Retinal pigment epithelial cell (primary cell): ENCODE results near the gene LDLRAD2.
"Not testable (repeated sequence)": the region's sequence is repeated elsewhere in the genome, so short reads cannot be mapped to it uniquely, and the experiment has no call there.

Source experiments
- DNase-seq: peaks from one replicate; pipeline ENCODE4 v3.0.0-alpha.2; 2010; ENCODE audit warnings: low read depth
- H3K4me3 ChIP-seq: 2 replicates; pipeline ENCODE4 v1.5.1; 2011; ENCODE audit warnings: mild to moderate bottlenecking, low read length, control low read depth, moderate library complexity
- TF ChIP-seq, protein P1 (sequence below): conservative IDR thresholded peaks from 2 replicates; pipeline ENCODE4 v1.5.1; 2011; ENCODE audit warnings: low read depth, low read length, control low read depth, inconsistent platforms

LDLRAD2 gene

DNA sequence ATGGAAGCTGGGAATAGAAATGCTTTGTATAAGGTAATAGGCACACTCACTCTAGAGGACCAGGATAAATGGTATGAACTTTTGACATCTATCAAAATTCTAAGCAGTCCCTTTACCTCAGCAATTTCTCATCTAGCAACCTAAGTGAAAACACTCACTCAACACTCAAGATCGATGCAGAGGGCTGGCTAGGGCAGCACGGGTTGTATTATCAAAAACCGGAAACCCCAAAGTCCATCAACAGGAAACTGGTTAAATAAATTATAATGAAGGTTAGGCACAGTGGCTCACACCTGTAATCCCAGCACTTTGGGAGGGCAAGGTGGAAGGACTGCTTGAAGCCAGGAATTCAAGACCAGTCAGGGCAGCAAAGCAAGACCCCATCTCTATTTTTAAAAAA is 38.5 kb upstream of the LDLRAD2 start:
- TF ChIP-seq, protein P1, sequence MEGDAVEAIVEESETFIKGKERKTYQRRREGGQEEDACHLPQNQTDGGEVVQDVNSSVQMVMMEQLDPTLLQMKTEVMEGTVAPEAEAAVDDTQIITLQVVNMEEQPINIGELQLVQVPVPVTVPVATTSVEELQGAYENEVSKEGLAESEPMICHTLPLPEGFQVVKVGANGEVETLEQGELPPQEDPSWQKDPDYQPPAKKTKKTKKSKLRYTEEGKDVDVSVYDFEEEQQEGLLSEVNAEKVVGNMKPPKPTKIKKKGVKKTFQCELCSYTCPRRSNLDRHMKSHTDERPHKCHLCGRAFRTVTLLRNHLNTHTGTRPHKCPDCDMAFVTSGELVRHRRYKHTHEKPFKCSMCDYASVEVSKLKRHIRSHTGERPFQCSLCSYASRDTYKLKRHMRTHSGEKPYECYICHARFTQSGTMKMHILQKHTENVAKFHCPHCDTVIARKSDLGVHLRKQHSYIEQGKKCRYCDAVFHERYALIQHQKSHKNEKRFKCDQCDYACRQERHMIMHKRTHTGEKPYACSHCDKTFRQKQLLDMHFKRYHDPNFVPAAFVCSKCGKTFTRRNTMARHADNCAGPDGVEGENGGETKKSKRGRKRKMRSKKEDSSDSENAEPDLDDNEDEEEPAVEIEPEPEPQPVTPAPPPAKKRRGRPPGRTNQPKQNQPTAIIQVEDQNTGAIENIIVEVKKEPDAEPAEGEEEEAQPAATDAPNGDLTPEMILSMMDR: no peak
- H3K4me3 ChIP-seq: no peak overlapping the region
- no peak for DNase-seq

DNA sequence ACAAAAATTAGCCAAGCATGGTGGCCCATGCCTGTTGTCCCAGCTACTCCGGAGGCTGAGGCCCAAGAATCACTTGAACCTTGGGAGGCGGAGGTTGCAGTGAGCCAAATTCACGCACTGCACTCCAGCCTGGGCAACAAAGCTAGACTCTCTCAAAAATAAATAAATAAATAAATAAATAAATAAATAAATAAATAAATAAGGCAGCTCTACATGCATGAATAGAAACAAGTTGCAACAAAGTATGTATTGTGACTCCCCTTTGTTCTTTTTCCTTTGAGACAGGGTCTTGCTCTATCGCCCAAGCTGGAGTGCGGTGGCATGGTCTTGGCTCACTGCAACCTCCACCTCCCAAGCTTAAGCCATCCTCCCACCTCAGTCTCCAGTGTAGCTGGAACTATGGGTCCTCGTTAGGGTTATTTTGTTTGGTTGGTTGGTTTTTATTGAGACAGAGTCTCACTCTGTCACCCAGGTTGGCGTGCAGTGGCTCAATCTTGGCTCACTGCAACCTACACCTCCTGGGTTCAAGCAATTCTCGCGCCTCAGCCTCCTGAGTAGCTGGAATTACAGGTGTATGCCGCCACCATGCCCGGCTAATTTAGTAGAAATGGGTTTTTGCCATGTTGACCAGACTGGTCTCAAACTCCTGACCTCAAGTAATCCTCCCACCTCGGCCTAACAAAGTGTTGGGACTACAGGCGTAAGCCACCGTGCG is 37.1 kb upstream of the LDLRAD2 start:
- TF ChIP-seq, protein P1: no peak
- no peak overlapping the region for H3K4me3 ChIP-seq
- no peak for DNase-seq

DNA sequence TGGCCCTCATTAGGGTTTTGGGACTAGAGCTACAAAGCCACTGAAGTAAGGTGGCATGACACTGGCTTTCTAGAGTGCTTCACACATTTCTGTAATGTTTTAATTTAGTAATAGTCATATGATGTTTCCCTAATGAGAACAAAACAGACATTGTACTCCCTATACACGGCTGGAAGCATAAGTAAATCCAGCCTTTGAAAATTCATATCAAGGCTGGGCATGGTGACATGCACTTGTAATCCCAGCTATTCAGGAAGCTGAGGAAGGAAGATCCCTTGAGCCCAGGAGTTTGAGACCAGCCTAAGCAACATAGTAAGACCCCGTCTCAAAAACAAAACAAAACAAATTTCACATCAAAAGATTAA is 36.5 kb upstream of the LDLRAD2 start:
- DNase-seq: peak; percentile 61
- H3K4me3 ChIP-seq: no peak overlapping the region
- TF ChIP-seq, protein P1: no peak

DNA sequence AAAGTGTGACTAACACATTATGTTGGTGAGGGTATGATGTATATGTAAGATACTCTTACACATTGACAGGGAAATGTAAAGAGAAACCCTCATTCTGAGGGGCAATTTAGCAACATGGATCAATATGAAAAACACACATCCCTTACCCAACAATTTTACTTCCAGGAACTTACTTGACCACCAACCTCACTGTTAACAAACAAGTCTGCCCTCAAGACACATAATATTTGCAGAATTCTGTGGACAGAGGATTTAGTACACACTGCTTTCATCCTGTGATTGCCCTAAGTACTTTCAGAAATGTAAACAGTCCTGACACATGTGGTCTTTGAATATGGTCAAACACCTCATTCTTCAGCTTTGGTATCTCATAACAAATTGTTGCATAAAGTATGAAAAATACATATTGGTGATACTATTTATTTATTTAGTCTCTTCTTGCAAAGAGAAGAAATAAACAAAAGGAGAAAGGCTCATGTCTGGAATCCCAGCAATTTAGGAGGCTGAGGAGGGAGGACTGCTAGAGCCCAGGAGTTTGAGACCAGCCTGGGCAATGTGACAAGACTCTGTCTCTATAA is 36.0 kb upstream of the LDLRAD2 start:
- no peak overlapping the region for H3K4me3 ChIP-seq
- no peak for DNase-seq
- TF ChIP-seq, protein P1: no peak

DNA sequence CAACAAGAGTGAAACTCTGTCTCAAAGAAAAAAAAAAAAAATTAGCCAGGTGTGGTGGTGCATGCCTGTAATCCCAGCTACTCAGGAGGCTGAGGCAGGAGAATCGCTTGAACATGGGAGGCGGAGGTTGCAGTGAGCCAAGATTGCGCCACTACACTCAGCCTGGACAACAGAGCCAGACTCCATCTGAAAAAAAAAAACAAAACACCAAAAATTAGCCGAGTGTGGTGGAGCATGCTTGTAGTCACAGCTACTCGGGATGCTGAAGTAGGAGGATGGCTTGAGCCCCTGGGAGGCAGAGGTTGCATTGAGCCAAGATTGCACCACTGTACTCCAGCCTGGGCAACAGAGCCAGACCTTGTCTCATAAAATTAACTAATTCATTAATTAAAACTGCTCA is 35.1 kb upstream of the LDLRAD2 start:
- not testable (repeated sequence) for H3K4me3 ChIP-seq, DNase-seq

DNA sequence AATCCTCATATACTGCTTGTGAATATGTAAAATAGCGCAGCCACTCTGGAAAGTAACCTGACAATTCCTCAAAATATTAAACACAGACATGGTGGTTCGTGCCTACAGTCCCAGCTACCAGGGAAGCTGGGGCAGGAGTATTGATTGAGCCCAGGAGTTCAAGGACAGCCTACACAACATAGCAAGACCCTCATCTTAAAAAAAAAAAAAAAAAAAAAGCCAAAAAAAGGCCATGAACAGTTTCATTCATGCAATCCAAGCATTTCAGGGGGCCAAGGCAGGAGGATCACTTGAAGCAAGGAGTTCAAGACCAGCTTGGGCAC is 33.7 kb upstream of the LDLRAD2 start:
- no peak for DNase-seq
- TF ChIP-seq, protein P1: no peak
- H3K4me3 ChIP-seq: no peak overlapping the region

DNA sequence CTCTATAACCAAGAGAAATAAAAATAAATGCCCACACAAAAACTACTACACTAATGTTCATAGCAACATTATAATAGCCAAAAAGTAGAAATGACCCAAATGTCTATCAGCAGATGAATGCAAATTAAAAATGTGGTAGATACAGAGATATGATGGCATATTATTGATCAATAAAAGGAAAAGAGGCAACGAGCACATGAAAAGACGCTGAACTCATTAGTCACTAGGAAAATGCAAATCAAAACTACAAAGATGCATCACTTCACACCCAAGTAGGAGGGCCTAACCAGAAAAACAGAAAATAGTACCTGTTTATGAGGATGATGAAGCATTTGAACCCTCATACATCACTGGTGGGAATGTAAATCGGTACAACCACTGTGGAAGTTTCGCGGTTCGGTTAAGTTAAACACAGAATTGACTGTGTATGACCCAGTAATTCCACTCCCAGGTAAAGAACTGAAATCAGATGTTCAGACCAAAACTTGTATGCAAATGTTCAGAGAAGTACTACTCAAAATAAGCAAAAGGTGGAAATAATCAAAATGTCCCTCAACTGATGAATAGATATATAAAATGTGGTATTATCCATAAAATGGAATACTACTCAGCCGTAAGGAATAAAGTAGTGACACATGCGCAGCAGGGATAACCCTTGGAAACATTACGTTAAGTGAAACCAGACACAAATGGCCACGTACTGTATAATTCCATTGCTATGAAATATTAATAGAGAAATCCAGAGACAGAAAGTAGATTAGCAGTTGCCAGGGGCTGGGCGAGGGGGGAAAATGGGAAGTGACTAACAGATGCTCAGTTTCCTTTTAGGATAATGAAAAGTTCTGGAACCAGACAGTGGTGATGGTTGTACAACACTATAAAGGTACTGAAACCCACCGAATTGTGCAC is 32.2 kb upstream of the LDLRAD2 start:
- H3K4me3 ChIP-seq: no peak overlapping the region
- DNase-seq: no peak
- TF ChIP-seq, protein P1: no peak
